GM21515 (cell line): ENCODE data around the gene ZIC2.
"Not testable (repeated sequence)": the region's sequence is repeated elsewhere in the genome, so short reads cannot be mapped to it uniquely, and the experiment has no call there.

Experiments used
- ATAC-seq: cut with Tn5 transposase; IDR thresholded peaks from one replicate; pipeline ENCODE4 v1.9.1; 2021; ENCODE audit not compliant: unreplicated experiment

The ZIC2 gene

GRCh38 chr13:99996381-99996973 lies 14.9 kb downstream of the ZIC2 start:
- ATAC-seq = no peak

- ATAC-seq = no peak
These were observed 16.2 kb downstream of the ZIC2 start for GRCh38 chr13:99997702-99998214.

GRCh38 chr13:99998261-99998660 lies 16.7 kb downstream of the ZIC2 start:
- ATAC-seq = no peak

- ATAC-seq = no peak
These were observed 33.0 kb downstream of the ZIC2 start for GRCh38 chr13:100014621-100015020.

- no peak for ATAC-seq
These were observed 38.3 kb downstream of the ZIC2 start for GRCh38 chr13:100019780-100020356.

GRCh38 chr13:100022798-100023197 lies 41.2 kb downstream of the ZIC2 start:
- no peak for ATAC-seq

- no peak for ATAC-seq
These were observed 42.4 kb downstream of the ZIC2 start for GRCh38 chr13:100024023-100024422.

GRCh38 chr13:100029933-100030332 lies 48.3 kb downstream of the ZIC2 start:
- ATAC-seq = no peak

GRCh38 chr13:100032642-100033041 lies 51.1 kb downstream of the ZIC2 start:
- not testable (repeated sequence) for ATAC-seq

GRCh38 chr13:100035936-100036335 lies 54.4 kb downstream of the ZIC2 start:
- no peak for ATAC-seq
